Measurements from ENCODE around the gene GTPBP2. TPM values are rescaled to one million over a fixed set of nuclear protein-coding genes. Genes with fewer than 3 reads are reported as not detected.

GTPBP2 gene
- polyA plus RNA-seq, 1 of the 3 experiments (the other 2 are of a cell fraction), result 83.7 TPM

- POLR2A ChIA-PET, result no interaction called here
- no peaks in the 10 kb centered on the region for H3K9me2 ChIP-seq
- no peak overlapping the region for H2AFZ ChIP-seq (ENCODE audit: low read depth)
- H3K27ac ChIP-seq (ENCODE audit: low read depth in 2 of 2, low read length in 1 of 2), result no peak overlapping the region
- CTCF ChIA-PET, result interaction anchor here (0.8 to 4.9 kb wide), 4 partner anchors 8 to 100 kb away, joined by 3 to 41 read pairs (median 3); no protein-coding TSS in a partner anchor
- peaks cover 14 to 75% of the 10 kb centered on the region in 2 experiments for H3K36me3 ChIP-seq (replicated peaks in 1 of 2; ENCODE audit: control insufficient read depth in 1 of 2, insufficient read depth in 2 of 2, low read length in 1 of 2)
- H3K9me3 ChIP-seq, result no peaks in the 10 kb centered on the region
- no peaks in the 10 kb centered on the region for H4K20me1 ChIP-seq (ENCODE audit: insufficient read depth)
- peaks cover 13% of the 10 kb centered on the region for H3F3A ChIP-seq (replicated peaks; ENCODE audit: insufficient read depth)
- no peaks in the 10 kb centered on the region for H3K27me3 ChIP-seq (ENCODE audit: insufficient read depth)
- peaks cover 0 to 4% of the 10 kb centered on the region in 2 experiments; a peak in 1 of 4 replicates for H3K4me1 ChIP-seq (ENCODE audit: control insufficient read depth in 1 of 2, insufficient read depth in 2 of 2, low read depth in 1 of 2, low read length in 1 of 2)
- H3K4me3 ChIP-seq (ENCODE audit: low read depth in 2 of 2, low read length in 1 of 2), result no peak overlapping the region
- no peak for DNase-seq
- WGBS (ENCODE audit: low lambda C conversion rate), result 100% methylated on average over 2 of the region's 2 CpGs
- no peaks in the 10 kb centered on the region for H3K79me2 ChIP-seq (ENCODE audit: insufficient read depth)
- H3K4me2 ChIP-seq, result no peak overlapping the region
- TF ChIP-seq SIN3A (IDR thresholded peaks at IDR 0.05; ENCODE audit: borderline replicate concordance, low read depth, low read length) (no peak), JUND (IDR thresholded peaks at IDR 0.05) (no peak)
- no peak overlapping the region for H3K9ac ChIP-seq
These were observed 45.2 kb upstream of the GTPBP2 start for GRCh38 chr6:43674291-43674690.

DNA sequence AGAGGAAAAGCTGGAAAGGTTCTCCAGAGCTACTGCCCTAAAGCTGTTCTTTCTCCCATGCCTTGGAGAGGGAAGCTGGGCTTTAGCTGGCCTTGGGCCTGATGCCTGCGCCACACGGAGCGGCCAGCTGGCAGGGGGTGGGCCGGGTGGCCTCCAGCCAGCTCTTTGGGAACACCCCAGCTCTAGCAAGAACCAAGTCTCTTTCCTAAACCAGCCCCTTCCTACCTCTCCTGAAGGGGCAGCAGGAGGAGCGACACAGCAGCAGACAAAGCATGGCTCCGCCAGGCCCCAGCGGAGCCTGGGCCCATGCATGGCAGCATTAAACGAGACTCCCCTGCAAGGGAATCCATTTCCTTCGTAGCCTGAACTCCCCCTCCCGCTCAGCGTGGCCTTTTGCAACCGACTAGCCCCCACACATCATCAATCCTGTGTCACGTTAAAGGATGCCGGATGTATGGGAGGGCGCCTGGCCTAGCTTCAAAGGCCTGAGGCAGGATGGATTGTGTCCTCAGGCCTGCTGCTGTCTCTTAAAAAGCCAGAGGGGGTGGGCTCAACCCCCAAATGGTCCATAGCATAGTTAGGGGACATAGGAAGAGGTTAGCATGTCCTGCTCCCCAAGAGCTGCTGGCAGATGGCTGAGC, 44.5 kb upstream of the GTPBP2 start:
- Histone ChIP-seq H3K79me2 (ENCODE audit: insufficient read depth) (no peaks in the 10 kb centered on the region), H3K27ac (ENCODE audit: low read depth in 2 of 2, low read length in 1 of 2) (no peak overlapping the region), H3K4me2 (no peak overlapping the region), H3K9me2 (no peaks in the 10 kb centered on the region), H4K20me1 (ENCODE audit: insufficient read depth) (no peaks in the 10 kb centered on the region), H3K4me1 (ENCODE audit: control insufficient read depth in 1 of 2, insufficient read depth in 2 of 2, low read depth in 1 of 2, low read length in 1 of 2) (peaks cover 0 to 11% of the 10 kb centered on the region in 2 experiments; a peak in 1 of 4 replicates), H3K36me3 (replicated peaks in 1 of 2; ENCODE audit: control insufficient read depth in 1 of 2, insufficient read depth in 2 of 2, low read length in 1 of 2) (peaks cover 14 to 67% of the 10 kb centered on the region in 2 experiments), H3K9ac (no peak overlapping the region), H3K9me3 (no peaks in the 10 kb centered on the region), H3K27me3 (ENCODE audit: insufficient read depth) (no peaks in the 10 kb centered on the region), H3K4me3 (ENCODE audit: low read depth in 2 of 2, low read length in 1 of 2) (no peak overlapping the region), H2AFZ (ENCODE audit: low read depth) (no peak overlapping the region), H3F3A (replicated peaks; ENCODE audit: insufficient read depth) (peaks cover 13% of the 10 kb centered on the region)
- WGBS (ENCODE audit: low lambda C conversion rate), result 92% methylated on average over 14 of the region's 15 CpGs
- no peak for DNase-seq
- ChIA-PET POLR2A (no interaction called here), CTCF (interaction anchor here (0.8 to 2.1 kb wide), 7 partner anchors 10 to 406 kb away, joined by 3 to 5 read pairs (median 3); no protein-coding TSS in a partner anchor)
- TF ChIP-seq EP300 (IDR thresholded peaks at IDR 0.05; ENCODE audit: borderline replicate concordance in 1 of 2, low read depth in 1 of 2, low read length in 1 of 2) (no peak), SIN3A (IDR thresholded peaks at IDR 0.05; ENCODE audit: borderline replicate concordance, low read depth, low read length) (no peak), RXRA (IDR thresholded peaks at IDR 0.05; ENCODE audit: borderline replicate concordance, low read depth) (no peak), ELF1 (IDR thresholded peaks at IDR 0.05) (no peak), USF1 (IDR thresholded peaks at IDR 0.05; ENCODE audit: borderline replicate concordance, low read depth) (no peak), RCOR1 (IDR thresholded peaks at IDR 0.05; ENCODE audit: low read length) (no peak), FOSL2 (IDR thresholded peaks at IDR 0.05; ENCODE audit: borderline replicate concordance, low read depth) (no peak), IRF3 (IDR thresholded peaks at IDR 0.05; ENCODE audit: low read depth, low read length) (no peak), TCF12 (IDR thresholded peaks at IDR 0.05) (no peak), GATA2 (CRISPR knock-in tag; IDR thresholded peaks at IDR 0.05) (no peak), YY1 (IDR thresholded peaks at IDR 0.05; ENCODE audit: low read depth) (no peak), NFIC (IDR thresholded peaks at IDR 0.05; ENCODE audit: borderline replicate concordance) (no peak), NRF1 (IDR thresholded peaks at IDR 0.05; ENCODE audit: low read depth, low read length) (no peak), FOXM1 (IDR thresholded peaks at IDR 0.05; ENCODE audit: low read depth) (no peak)
- TF ChIP-seq, protein P1, sequence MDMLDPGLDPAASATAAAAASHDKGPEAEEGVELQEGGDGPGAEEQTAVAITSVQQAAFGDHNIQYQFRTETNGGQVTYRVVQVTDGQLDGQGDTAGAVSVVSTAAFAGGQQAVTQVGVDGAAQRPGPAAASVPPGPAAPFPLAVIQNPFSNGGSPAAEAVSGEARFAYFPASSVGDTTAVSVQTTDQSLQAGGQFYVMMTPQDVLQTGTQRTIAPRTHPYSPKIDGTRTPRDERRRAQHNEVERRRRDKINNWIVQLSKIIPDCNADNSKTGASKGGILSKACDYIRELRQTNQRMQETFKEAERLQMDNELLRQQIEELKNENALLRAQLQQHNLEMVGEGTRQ (IDR thresholded peaks at IDR 0.05; ENCODE audit: borderline replicate concordance, low read depth, low read length), result no peak
- TF ChIP-seq, protein P2, sequence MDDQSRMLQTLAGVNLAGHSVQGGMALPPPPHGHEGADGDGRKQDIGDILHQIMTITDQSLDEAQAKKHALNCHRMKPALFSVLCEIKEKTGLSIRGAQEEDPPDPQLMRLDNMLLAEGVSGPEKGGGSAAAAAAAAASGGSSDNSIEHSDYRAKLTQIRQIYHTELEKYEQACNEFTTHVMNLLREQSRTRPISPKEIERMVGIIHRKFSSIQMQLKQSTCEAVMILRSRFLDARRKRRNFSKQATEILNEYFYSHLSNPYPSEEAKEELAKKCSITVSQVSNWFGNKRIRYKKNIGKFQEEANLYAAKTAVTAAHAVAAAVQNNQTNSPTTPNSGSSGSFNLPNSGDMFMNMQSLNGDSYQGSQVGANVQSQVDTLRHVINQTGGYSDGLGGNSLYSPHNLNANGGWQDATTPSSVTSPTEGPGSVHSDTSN (IDR thresholded peaks at IDR 0.05), result no peak

All from SK-N-SH (cell line).